Stimulated activated effector memory CD8-positive, alpha-beta T cell treated with anti-CD3 and anti-CD28 coated beads, Interleukin-12 subunit alpha, Interleukin-12 subunit beta, amount 100 ng/mL, for 72 hours (primary cell): ENCODE results near the gene TTC12.

Source experiments
- ATAC-seq: fragments of 150-1000 bp; cut with Tn5 transposase; 2 replicates; pipeline ENCODE4 v1.10.0; 2021
- DNase-seq, 2 donors: peaks; one replicate each; pipeline ENCODE4 v3.0.0; 2021 to 2022; ENCODE audit warnings: low spot score in 2 of 2
- H3K27ac Mint-ChIP-seq: one replicate; pipeline ENCODE4 v1.8.0; 2022; ENCODE audit warnings: mild to moderate bottlenecking, mixed read lengths
- H3K36me3 Mint-ChIP-seq: one replicate; pipeline ENCODE4 v1.8.0; 2022; ENCODE audit warnings: mild to moderate bottlenecking, mixed read lengths
- H3K4me1 Mint-ChIP-seq: one replicate; pipeline ENCODE4 v1.8.0; 2022; ENCODE audit warnings: mixed read lengths
- H3K4me3 Mint-ChIP-seq: one replicate; pipeline ENCODE4 v1.8.0; 2022; ENCODE audit warnings: mild to moderate bottlenecking, mixed read lengths
- H3K9me3 Mint-ChIP-seq: one replicate; pipeline ENCODE4 v1.8.0; 2022; ENCODE audit warnings: mixed read lengths

The TTC12 gene

GRCh38 chr11:113392236-113392921 is 78.0 kb downstream of the TTC12 start:
- H3K36me3 Mint-ChIP-seq = no peaks in the 10 kb centered on the region
- no peaks in the 10 kb centered on the region for H3K9me3 Mint-ChIP-seq
- no peak overlapping the region for H3K4me3 Mint-ChIP-seq
- no peaks in the 10 kb centered on the region for H3K4me1 Mint-ChIP-seq
- DNase-seq (no peak), ATAC-seq (no peak)
- H3K27ac Mint-ChIP-seq = no peak overlapping the region

- H3K36me3 Mint-ChIP-seq = no peaks in the 10 kb centered on the region
- no peak overlapping the region for H3K27ac Mint-ChIP-seq
These were observed 79.2 kb downstream of the TTC12 start for GRCh38 chr11:113393501-113393985.

DNA sequence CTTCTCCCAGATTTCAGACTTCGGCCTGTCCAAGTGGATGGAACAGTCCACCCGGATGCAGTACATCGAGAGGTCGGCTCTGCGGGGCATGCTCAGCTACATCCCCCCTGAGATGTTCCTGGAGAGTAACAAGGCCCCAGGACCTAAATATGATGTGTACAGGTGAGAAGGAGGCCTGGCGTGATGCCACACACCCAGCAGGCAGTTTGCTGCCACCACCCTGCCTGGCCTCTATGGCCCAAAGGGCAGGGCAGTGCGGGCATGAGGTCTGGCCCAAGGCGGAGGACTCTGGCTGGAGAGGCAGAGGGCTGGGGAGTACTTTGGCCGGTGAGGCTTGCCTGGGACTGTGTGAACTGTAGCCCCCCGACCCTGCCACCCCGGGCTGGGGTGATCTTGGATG is 80.5 kb downstream of the TTC12 start:
- H3K4me1 Mint-ChIP-seq = no peaks in the 10 kb centered on the region
- no peak overlapping the region for H3K27ac Mint-ChIP-seq

More at GRCh38 chr11:113393501-113393985, 79.2 kb downstream of the TTC12 start:
- Mint-ChIP-seq H3K4me1 (no peaks in the 10 kb centered on the region), H3K4me3 (no peak overlapping the region), H3K9me3 (no peaks in the 10 kb centered on the region)
- no peak for DNase-seq
- ATAC-seq = no peak

DNA sequence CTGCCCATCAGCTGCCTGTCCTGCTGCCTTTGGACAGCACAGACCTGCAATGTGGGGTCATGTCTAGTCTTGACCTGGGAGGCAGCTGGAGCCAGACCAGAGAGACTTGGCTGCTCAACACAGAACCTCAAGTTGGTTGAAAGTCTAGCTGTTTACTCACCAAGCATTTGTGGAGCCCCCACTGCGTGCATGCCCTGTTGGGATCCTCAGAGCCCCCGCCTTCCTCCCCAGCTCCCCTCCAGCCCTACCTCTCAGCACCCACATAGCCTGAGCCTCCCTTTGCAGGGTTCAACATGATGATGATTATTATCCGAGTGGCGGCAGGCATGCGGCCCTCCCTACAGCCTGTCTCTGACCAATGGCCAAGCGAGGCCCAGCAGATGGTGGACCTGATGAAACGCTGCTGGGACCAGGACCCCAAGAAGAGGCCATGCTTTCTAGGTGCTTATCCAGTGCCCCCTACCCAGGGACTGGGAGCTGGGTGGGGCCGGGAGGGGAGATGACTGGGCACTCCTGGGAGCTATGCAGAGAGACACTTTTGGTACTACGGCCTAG is 81.5 kb downstream of the TTC12 start:
- DNase-seq (no peak), ATAC-seq (peak; percentile 3)
- Mint-ChIP-seq H3K9me3 (no peaks in the 10 kb centered on the region), H3K36me3 (no peaks in the 10 kb centered on the region), H3K4me3 (no peak overlapping the region), H3K27ac (no peak overlapping the region), H3K4me1 (no peaks in the 10 kb centered on the region)

More for the DNA sequence above, 80.5 kb downstream of the TTC12 start:
- DNase-seq (no peak), ATAC-seq (no peak)
- no peak overlapping the region for H3K4me3 Mint-ChIP-seq
- no peaks in the 10 kb centered on the region for H3K36me3 Mint-ChIP-seq
- no peaks in the 10 kb centered on the region for H3K9me3 Mint-ChIP-seq

DNA sequence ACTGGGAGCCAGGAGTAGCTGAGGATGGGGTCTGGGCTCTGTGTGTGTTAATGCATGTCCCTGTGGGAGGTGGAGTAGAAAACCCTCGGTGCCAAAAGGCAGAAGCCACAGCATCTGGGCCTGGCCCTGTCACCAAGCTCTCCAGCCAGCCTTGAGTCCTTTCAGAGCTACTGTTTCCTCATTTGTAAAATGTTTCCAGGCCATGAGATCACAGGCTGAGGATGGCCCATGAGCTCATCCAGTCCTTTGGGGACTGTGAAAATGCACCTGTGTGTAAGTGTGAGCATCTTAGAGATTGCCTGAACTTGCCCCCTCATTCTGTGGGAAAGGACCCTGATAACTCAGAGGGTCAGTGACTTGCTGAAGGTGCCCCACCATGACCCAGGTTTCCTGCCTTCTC is 82.3 kb downstream of the TTC12 start:
- ATAC-seq (no peak), DNase-seq (no peak)
- Mint-ChIP-seq H3K4me1 (no peaks in the 10 kb centered on the region), H3K9me3 (no peaks in the 10 kb centered on the region), H3K4me3 (no peak overlapping the region), H3K27ac (no peak overlapping the region), H3K36me3 (no peaks in the 10 kb centered on the region)

DNA sequence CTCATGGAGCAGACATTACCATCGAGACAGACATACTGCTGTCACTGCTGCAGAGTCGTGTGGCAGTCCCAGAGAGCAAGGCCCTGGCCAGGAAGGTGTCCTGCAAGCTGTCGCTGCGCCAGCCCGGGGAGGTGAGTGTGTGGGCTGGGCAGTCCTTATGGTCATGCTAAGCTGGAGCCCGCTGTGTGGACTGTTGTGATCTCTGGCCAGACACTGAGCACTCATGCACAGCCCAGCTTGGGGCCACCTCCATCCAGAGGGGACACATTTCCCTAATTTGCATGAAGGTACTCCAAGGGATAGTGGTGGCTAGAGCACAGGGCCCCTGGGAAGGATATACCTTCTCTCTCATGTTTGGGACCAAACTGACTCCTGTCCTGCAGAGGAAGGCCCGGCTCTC is 82.8 kb downstream of the TTC12 start:
- Mint-ChIP-seq H3K27ac (no peak overlapping the region), H3K4me1 (no peaks in the 10 kb centered on the region), H3K36me3 (no peaks in the 10 kb centered on the region), H3K9me3 (no peaks in the 10 kb centered on the region), H3K4me3 (no peak overlapping the region)
- DNase-seq (no peak), ATAC-seq (peak; percentile 6)

- no peak for DNase-seq
- no peaks in the 10 kb centered on the region for H3K9me3 Mint-ChIP-seq
- no peak overlapping the region for H3K27ac Mint-ChIP-seq
- no peak overlapping the region for H3K4me3 Mint-ChIP-seq
- no peak for ATAC-seq
- no peaks in the 10 kb centered on the region for H3K4me1 Mint-ChIP-seq
- no peaks in the 10 kb centered on the region for H3K36me3 Mint-ChIP-seq
These were observed 83.4 kb downstream of the TTC12 start for GRCh38 chr11:113397821-113398220.

DNA sequence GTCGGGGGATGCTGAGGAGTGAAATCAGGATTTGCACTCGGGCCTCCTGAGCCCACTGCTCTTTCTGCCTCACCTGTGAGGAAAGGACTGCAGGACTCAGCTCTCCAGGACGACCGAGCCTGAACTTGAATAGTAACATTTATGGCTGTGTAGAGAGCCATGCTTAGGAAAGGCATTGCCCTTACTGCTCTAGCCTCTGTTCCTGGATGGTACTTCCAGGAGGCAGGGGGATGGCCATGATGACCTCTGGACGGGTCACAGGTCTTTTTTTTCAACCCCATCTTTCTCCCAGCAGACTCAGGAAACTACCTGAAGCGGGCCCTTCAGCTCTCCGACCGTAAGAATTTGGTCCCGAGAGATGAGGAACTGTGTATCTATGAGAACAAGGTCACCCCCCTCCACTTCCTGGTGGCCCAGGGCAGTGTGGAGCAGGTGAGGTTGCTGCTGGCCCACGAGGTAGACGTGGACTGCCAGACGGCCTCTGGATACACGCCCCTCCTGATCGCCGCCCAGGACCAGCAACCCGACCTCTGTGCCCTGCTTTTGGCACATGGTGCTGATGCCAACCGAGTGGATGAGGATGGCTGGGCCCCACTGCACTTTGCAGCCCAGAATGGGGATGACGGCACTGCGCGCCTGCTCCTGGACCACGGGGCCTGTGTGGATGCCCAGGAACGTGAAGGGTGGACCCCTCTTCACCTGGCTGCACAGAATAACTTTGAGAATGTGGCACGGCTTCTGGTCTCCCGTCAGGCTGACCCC is 84.5 kb downstream of the TTC12 start:
- H3K27ac Mint-ChIP-seq = no peak overlapping the region
- DNase-seq = no peak
- no peaks in the 10 kb centered on the region for H3K9me3 Mint-ChIP-seq
- H3K4me1 Mint-ChIP-seq = no peaks in the 10 kb centered on the region
- ATAC-seq = no peak
- no peak overlapping the region for H3K4me3 Mint-ChIP-seq
- H3K36me3 Mint-ChIP-seq = no peaks in the 10 kb centered on the region

- Mint-ChIP-seq H3K27ac (peak overlapping the region; percentile 24), H3K4me3 (no peak overlapping the region), H3K9me3 (no peaks in the 10 kb centered on the region), H3K36me3 (no peaks in the 10 kb centered on the region), H3K4me1 (no peaks in the 10 kb centered on the region)
- ATAC-seq (no peak), DNase-seq (no peak)
These were observed 86.3 kb downstream of the TTC12 start for GRCh38 chr11:113400631-113401230.

DNA sequence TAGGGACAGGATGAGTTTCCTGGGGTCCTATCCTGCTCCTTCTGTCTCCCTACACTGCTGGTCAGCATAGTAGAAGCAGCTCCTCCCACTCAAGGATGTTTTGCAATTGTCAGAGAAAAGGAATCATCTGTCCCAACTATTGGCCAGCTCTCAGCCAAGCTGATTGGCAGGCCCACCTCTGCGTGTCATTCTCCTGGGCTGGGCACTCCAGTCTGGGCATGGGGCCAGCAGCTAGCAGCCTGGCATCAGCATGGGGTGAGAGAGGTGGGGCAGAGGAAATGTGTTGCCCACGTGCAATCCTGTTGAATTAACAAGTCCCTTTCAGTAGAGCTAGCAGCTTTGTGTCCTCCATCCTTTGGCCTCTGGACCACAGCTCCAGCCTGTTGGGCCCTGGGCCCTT is 87.3 kb downstream of the TTC12 start:
- ATAC-seq = no peak
- Mint-ChIP-seq H3K9me3 (no peaks in the 10 kb centered on the region), H3K27ac (peak overlapping the region; percentile 24), H3K36me3 (no peaks in the 10 kb centered on the region), H3K4me1 (no peaks in the 10 kb centered on the region), H3K4me3 (no peak overlapping the region)
- no peak for DNase-seq

DNA sequence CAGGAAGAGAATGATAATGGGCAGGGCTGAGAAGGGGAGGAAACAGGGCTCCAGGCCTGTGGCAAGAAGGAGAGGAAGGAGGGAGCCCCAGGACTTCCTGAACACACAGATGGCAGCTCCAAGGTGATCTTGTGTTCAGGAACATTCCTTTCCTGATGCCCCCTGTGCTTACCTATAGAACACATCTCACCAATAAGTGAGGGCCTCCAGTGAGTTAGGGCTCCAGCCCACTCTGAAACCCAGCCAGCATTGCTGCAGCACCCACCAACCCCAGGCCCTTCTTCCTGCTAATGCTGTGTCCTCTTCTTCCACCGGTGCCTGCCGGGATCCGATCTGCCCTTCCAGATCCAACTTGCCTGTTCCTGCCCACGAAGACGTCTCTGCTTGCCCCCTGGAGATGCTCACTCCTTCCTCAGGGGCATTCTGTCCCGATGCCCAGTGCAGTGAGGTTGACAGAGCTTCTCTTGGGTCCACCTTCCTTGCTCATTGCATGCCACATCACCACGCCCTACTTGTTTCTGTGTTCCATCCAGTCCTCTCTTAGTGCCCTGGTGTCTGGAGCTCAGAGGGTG is 90.6 kb downstream of the TTC12 start:
- H3K4me3 Mint-ChIP-seq = no peak overlapping the region
- ATAC-seq (no peak), DNase-seq (no peak)
- no peak overlapping the region for H3K27ac Mint-ChIP-seq
- H3K36me3 Mint-ChIP-seq = no peaks in the 10 kb centered on the region
- no peaks in the 10 kb centered on the region for H3K9me3 Mint-ChIP-seq
- no peaks in the 10 kb centered on the region for H3K4me1 Mint-ChIP-seq

DNA sequence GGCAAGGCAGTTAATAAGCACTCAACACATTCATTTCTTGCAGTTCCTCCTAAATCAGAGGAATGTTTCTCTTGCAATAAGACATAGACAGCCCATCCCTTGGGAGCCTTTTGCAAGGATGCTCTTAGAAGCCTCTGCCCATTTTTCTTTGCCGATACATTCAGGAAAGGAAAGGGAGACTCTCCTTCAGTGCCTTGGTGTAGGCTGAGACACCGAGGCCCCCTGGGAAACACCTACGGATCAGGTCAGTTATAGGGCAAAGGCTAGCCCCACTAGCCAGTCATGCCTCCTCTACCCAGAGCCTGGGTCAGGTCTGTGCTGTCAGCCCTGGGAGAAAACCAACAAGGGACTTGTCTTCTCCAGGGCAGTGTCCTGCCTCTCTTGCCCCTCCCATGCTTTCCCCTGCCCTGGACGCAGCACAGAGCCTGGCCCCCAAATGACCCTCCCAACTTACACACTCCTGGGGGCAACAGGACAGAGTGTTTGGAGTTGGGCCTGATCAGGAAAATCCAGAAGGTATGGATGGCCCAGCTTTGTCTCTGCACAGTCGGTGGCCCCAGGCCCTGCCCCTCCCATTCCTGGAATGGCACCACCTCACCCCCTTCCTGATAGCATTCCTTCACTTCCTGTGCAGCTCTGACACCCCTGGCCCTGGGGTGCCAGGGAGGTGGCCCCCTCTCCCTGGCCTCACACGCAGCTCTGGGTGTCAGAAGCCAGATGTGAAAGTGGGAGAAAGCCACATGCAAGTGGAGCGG is 91.5 kb downstream of the TTC12 start:
- H3K4me3 Mint-ChIP-seq = no peak overlapping the region
- H3K4me1 Mint-ChIP-seq = no peaks in the 10 kb centered on the region
- no peaks in the 10 kb centered on the region for H3K36me3 Mint-ChIP-seq
- no peak for ATAC-seq
- H3K27ac Mint-ChIP-seq = no peak overlapping the region
- H3K9me3 Mint-ChIP-seq = no peaks in the 10 kb centered on the region
- DNase-seq = no peak

DNA sequence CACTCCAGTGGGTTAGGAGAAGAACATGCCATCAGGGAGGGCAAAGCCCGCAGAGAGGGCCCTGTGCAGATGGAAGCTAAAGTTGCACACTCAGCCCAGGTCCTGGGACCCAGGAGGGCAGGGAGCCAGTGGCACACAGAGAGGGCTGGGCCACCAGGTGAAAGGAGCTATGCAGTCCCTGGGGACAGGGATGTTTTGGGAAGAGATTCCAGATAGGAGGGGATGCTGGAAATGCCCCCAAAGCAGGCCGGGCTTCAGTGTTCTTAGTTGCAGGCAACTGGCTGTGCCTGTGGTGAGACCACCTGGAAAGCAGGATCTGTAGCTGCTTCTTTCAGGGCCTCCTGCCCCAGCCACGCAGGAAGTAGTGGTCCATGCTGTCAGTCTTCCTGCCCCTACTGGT is 92.8 kb downstream of the TTC12 start:
- no peak for ATAC-seq
- Mint-ChIP-seq H3K36me3 (no peaks in the 10 kb centered on the region), H3K4me3 (no peak overlapping the region), H3K9me3 (no peaks in the 10 kb centered on the region), H3K27ac (no peak overlapping the region), H3K4me1 (no peaks in the 10 kb centered on the region)
- no peak for DNase-seq

DNA sequence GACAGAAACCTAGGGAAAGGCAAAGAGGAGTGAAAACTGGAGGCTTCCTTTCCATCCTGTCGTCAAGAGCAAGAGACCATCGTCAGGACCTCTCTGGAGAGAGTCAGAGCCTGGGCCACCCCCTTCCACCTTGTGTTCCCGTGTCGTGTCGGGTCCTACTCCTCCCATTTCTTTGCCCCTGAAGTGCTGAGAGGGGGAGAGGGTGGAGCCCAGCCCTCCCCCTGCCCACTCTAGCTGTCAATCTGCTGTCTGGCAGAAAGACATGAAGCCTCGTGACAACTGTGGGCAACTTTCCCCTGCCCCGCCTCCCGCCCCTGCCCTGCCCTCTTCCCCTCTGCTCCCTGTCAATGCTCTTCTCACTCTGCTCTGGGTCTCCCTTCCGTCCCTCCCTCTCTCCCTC is 93.8 kb downstream of the TTC12 start:
- no peak overlapping the region for H3K4me3 Mint-ChIP-seq
- ATAC-seq = no peak
- H3K4me1 Mint-ChIP-seq = no peaks in the 10 kb centered on the region
- no peaks in the 10 kb centered on the region for H3K36me3 Mint-ChIP-seq
- DNase-seq = no peak
- H3K9me3 Mint-ChIP-seq = no peaks in the 10 kb centered on the region
- H3K27ac Mint-ChIP-seq = no peak overlapping the region

- ATAC-seq = no peak
- H3K36me3 Mint-ChIP-seq = no peaks in the 10 kb centered on the region
- no peak for DNase-seq
- no peaks in the 10 kb centered on the region for H3K9me3 Mint-ChIP-seq
- no peaks in the 10 kb centered on the region for H3K4me1 Mint-ChIP-seq
- H3K27ac Mint-ChIP-seq = no peak overlapping the region
- no peak overlapping the region for H3K4me3 Mint-ChIP-seq
These were observed 94.5 kb downstream of the TTC12 start for GRCh38 chr11:113408887-113409286.
